Stimulated activated CD8-positive, alpha-beta memory T cell treated with anti-CD3 and anti-CD28 coated beads, Interleukin-15, amount 100 ng/mL, for 4 hours (primary cell): ENCODE measurements around the gene LYL1.

Experiments
- DNase-seq, 2 donors: peaks; one replicate each; pipeline ENCODE4 v3.0.0-alpha.2; 2020; ENCODE audit warnings: low read depth in 2 of 2

LYL1 gene

DNA sequence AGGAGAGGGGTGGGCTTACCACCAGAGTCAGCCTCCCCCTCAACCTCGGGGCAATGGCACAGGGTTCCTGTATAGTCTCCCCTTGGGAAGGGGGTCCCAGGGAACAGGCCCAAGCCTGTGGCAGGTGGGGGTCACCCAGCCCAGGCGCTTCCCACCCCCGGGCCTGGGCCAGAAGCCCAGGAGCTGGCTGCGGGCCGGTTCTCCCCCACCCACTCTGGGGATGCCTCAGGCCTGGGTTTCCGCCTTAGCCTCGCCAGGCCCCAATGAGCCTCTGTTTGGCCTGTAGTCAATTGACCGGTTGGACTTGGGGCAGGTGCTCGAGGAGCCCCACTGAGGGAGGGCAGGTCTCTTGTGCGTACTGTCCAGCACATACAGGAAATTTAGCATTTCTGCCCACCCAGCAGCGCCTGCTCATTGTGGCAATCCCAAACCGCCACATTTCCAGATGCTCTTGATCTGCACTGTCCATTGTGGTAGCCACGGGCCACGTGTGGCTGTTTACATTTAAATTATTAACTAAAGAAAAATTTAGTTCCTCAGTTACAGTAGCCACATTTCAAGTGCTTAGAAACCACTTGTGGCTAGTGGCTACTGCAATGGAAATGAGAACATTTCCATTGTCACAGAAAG is 9.9 kb downstream of the LYL1 start:
- DNase-seq, result no peak

DNA sequence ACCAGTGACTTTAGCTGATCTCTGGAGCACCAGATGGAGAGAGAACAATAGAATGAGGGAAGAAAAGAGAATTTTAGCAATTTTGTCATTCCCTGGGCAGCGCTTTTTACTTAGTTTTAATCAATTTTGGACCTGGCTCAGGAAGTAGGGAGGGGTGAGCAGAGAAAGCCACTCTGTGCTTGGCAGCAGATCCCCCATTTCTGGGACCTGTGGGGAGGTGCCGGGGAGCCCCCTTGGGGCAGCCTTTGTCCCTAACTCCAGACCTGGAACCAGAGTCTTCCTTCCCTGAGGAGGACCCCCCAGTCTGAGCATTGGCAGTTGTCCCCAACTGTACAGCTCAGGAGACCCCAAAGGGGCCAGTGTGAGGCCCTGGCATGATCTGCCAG is 10.5 kb downstream of the LYL1 start:
- DNase-seq, result no peak

DNA sequence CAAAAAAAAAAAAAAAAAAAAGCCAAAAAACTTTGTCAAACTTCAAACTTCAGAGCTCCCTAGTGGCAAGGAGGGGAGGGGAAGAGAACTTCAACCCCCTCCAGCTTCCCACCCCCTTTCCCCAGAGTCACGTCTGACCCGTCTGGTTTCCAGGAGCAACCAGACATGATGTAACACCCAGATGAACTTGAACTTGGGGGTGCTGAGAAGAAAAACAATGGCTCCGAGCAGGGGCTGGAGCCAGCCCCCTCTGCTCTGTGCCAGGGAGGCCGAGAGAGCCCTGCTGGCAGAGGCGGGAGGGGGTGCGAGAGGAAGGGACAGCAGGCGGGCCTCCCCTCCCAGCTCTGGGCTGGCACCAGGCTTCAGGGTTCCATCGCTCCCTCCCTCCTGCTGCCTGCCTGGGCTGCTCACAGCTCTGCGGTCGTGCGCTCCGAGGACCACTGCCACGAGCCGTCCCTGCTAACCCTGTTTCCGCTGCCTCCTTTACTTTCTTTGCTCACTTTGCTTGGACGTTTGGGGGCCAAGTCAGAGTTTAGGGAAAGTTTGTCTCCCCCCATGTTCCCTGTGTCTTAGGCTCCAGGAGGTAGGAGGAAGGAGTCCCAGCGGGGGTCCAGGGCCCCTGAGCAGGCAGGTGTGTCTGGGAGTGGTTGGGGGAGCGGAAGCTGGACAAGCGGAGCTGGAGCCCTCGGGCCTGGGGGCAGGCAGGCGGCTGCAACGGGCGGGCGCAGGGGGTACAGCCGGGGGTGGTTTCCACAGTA is 11.1 kb downstream of the LYL1 start:
- no peak for DNase-seq

DNA sequence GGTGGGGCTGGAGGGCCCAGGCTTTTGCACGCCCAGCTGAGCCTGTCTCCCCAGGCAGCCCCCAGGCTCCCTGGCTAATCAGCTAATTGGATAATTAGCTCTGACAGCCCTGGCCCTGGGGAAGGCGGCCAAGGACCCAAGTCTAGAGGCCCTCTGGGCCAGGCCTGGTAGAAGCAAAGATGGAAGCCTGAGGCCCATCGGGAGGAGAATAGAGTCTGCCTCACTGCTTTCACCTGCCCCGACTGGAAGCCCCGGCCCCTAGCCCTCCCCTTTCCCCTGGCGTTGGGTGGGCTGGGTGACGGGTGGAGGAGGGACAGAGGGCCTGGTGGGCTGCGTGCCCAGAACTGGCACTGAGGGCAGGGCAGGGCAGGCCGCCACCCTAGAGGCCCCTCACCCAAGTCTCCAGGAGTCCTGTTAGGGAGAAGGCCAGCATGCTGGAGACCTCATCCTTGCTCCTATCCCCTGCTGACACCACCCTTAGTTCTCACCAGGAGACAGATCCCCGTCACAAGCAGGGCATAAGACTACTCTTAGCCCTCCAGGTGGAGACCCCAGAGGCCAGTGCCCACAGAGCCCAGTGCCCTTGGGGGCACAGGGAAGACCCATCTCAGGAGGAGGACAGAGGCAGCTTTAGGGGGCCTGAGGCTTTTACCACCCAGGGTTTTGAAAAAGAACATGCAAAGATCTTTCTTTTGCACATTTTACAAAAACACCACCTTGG is 12.0 kb downstream of the LYL1 start:
- no peak for DNase-seq

DNA sequence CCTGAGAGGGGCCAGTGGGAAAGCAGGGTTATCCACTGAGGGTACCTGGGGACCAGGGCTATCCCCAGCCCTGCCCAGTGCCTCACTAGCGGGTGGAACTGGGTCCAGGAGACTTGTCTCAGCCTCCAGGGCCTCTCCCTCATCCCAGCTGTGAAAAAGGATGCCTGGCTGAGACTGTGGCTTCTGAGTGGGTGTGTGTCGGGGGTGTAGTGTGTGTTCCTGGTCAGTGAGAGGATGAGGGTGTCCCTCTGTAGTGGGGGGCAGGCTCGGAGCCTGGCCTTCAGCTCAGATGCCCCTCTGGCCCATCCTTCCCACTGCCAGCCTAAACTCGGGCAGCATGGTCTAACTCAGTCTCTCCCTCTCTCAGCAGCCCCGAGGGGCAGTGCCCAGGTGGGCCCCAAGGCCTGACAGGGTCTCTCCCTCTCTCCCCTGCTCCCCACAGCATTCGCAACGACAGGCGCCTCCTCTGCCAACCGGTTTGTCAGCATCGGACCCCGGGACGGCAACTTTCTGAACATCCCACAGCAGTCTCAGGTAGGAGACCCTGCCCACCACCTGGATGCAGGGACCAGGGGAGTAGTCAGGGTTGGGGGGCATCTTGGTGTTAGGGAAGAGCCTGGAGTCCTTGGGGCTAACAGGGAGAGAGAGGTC is 12.7 kb downstream of the LYL1 start:
- no peak for DNase-seq

DNA sequence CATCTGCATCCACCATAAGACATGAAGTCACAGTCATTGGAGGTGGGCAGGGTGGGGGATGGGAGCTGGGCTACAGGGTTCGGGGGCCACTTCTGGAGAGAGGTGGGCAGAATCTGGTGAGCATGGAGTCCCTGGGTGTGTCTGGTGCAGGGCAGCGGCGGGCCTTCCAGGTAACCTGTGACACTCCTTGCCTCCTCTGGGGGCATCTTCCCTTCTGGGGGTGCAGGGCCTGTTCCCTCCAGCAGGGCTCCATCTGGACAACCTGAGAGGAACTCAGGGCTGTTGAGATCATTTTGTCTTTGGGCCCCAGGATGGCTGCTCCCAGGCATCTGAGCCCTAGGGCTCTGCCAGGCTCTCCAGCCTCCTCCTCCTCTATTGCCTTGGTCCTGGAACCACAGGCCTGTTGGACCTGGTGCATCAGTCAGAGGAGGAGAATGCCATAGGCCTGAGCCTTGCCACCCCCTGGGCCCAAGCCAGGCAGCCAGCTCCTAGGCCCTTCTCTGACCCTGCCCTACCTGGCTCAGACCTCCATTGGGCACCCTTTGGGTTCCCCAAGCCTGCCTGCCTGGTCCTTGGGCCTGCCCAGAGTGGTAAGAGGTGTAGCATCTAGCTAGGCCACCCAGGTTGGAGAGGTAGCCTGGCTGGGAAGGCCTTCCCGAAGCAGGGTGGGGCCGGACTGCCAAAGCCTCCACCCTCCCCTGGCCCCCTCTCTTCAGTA is 13.4 kb downstream of the LYL1 start:
- DNase-seq, result no peak

DNA sequence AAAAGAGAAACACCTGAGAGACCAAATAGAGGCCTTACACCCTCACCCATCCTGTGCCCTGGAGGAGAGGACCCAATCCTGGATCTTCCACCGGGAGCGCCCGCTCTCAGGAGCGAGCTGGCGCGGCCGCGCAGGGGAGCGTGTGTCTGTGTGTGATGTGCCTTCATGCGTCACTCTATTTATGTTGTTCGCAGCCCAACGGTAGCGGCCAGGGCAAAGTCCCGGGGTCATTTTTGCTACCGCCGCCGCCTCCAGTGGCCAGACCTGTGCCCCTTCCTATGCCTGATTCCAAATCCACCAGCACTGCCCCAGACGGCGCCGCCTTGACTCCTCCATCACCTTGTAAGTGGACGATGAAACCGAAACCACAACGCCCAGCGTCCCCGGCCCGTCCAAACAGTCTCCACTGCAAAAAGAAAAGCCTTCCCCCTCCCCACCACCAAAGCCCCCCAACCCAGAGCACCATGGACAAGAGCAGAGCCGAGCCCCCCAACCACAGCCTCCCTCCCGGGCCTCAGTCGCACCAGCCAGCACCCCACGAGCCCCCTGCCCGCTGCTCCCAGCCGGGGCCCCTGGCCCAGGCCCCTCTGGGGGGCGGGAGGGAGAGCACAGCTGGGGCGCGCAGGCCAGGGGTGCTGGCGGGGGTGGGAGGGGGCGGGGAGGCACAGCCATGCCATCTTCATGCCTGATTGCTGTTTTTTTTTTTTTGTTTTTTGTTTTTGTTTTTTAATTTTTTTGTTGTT is 14.7 kb downstream of the LYL1 start:
- DNase-seq, result no peak

DNA sequence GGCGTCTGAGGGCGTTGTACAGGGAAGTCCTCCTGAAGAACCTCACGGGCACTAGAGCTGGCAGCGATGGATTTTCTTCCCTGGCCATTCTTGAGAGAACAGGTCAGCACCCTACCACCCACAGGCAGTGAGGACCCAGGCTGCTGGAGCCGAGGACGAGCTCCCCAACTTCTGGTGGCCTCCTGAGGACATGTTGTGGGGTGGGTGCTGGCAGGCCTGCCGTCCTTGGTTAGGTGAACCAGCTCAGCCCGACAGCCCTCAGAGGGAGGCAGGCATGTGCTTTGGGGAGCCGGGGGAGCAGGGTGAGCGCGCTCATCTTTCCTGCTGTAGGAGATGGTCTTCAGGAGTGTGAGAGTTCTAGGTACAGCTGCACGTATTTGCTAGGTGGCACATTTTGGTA is 15.4 kb downstream of the LYL1 start:
- DNase-seq, result no peak

DNA sequence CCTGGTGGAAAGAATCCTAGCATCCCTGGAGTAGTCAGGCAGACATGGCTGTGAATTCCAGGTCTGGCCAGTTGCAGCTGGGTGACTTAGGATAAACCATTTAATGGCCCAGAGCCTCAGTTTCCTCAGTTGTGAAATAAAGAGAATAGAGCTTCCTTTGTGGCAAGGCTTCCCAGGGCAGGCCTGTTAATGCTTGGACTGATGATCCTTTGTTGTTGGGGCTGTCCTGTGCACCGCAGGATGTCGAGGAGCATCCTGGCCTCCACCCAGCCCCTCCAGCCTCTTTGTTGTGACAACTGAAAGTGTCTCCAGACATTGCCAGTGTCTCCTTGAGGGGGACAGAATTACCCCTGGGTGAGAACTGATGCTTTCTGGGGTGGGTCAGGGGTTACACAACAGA is 16.3 kb downstream of the LYL1 start:
- no peak for DNase-seq

DNA sequence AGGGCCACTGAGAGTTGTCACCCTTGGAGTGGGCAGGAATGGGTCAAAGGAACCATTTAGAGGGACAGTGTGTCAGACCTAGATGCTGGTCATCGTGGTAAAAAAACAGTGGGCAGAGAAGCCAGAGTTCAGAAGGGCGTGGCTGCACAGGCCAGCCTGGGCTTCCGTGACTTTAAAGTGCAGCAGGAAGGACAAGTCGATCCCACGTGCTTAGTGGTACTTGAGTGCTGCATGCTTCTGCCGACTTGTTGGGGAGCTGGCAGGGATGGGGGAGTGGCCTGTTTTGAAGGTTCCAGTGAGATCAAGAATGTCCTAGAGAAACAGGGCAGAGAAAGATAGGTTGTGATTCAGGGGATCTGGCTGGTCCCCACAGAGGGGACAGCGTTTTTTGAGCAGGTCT is 17.0 kb downstream of the LYL1 start:
- DNase-seq, result no peak

DNA sequence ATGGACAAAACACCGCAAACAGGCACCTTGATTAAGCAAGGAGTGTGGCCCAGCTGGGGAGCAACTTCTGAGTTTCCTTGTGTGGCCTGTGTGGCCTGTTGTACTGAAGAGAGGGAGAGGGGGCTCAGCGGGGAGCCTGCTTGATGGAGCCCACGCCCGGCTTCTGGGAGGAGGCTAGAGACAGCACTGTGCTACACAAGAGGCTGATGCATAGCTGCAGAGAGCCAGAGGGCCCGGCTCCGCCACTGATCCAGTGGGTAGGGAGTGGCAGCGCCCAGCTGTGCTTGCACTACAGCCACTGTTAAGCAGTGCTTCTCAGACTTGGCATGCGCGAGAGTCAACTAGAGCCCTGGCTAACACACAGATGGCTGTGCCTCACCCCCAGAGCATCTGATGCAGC is 19.0 kb downstream of the LYL1 start:
- no peak for DNase-seq

DNA sequence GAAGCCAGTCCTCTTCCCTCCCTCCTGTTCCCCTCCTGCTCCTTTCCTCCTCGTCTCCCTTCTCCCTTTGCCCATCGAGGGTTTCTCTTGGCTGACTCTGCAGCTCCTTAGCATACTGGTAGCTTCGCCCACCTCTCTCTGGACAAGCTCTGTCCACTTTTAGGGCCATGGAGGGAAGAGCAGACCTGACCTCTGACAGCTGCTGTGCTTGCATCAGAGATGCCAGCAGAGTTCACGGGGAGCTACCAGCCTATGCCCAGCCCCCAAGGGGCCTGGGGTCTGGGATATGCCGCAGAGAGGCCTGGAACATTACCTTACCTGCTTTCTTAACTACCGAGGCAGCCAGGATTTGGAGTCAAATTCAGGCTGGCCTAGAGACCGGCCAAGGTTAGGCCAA is 19.7 kb downstream of the LYL1 start:
- no peak for DNase-seq

DNA sequence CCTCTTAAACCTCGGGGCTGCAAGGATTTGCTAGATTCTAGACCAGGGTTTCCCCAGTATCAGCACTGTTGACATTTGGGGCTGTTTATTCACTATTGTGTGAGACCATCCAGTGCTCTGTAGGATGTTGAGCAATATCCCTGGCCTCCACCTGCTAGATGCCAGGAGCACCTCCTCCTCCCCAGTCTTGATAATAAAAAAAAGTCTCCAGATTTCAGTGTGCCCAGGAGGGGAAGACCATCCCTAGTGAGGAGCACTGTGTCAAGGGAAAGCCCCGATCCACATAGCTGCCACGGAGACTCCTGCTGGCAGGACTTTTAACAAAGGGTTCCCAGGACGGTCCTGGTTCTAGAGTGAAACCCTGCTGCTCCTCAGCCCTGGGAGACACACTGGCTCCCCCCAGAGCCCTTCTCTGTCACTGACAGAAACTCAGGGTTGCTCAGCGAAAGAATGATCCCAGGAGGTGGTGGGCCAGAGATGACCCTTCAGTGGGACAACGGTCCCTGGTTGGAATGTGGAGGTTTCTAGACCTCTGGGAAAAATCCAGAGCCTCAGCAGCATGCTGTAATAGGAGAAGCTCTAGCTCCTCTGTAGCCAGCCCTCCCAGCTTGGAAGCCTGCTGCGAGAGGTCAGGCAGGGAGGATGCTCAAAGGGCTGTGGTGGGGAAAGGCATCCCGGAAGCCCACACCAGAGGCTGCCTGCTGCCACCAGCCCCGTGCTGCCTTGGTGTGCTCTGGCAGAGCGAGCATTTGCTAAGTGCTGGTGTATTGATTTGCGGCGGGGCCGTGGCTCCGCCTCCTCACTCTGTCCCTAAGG is 20.3 kb downstream of the LYL1 start:
- no peak for DNase-seq

DNA sequence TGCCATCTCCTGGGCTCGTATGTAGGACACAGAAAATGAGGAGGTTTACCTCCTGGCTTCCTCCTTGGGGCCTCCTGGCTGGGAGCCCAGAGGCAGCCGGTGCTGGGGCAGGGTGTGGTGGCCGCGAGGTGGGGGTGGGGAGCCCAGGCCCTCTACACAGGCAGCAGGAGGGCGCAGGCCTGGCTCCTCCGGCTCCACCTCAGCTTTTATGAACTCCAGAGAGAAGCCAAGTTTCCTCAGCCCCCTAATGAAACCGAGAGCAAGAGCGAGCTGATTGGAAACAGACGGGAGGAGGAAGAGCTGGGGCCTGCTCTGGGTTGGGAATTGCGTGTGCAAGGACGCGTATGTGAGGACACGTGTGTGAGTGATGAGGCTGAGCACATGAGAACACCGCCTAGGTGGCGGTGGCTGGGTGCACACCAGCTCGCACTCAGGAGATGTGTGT is 23.1 kb downstream of the LYL1 start:
- DNase-seq, result no peak

DNA sequence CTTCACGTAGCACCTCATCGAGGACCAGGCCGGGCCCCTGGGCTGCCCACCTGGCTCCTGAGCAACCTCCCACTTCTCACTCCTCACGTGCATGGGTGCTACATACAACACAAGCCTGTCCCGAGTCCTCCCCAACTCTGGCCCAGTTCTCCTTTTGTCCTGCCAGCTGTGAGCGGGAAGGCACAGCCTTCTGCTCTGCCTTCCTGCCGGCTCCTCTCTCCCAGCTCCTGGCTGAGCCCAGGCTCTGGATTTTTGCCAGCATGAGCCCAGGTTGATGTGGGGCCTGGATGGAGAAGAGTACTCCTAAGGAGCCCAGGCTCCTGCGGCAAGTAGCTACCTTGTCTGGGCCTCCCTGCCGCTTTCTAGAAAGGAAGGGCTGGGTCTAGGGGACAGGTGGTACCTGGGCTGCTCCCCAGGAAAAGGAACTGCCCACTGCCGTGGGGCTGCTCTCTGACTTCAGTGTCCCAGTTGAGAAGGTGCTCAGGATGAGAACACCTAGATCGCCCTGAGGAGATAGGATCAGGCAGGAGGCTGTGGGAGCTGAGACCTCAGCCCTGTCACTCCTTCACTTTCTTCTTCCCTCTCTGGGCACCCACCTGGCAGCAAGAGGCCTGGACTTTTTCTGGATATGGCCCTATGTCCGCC is 23.6 kb downstream of the LYL1 start:
- DNase-seq, result no peak

DNA sequence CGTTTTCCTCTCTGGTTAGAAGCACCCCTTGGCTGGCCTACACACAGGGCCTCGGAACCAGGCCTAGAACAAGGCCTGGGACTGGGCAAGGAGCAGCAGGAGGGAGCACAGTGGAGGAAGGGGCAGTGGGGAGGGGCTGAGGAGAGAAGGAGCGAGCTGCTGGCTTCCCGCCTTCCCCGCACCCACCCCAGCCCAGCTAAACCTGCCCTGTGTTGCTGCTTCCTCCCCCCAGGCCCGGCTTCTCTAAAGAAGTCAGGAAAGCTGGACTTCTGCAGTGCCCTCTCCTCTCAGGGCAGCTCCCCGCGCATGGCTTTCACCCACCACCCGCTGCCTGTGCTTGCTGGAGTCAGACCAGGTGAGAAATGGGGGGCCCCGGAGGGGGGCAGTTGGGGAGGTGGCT is 24.3 kb downstream of the LYL1 start:
- DNase-seq, result no peak

DNA sequence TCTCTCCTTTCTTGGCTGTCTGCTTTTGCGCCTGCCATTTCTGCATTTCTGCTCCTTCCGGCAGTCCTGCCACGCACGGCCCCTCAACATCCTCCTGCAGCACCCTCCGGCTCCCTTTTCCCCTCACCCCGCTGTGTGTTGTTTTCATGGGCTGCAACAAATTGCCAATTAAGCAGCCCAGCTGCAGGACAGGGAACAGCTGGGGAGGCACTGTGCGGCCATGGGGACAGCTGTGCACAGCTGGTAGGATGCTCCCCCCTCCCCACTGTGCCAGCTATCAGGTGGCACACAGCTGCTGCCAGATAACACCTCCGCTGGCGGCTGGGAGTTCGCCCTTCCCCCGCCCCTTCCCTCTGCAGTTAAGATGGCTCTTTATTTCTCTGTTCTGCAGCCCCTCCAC is 25.4 kb downstream of the LYL1 start:
- no peak for DNase-seq

DNA sequence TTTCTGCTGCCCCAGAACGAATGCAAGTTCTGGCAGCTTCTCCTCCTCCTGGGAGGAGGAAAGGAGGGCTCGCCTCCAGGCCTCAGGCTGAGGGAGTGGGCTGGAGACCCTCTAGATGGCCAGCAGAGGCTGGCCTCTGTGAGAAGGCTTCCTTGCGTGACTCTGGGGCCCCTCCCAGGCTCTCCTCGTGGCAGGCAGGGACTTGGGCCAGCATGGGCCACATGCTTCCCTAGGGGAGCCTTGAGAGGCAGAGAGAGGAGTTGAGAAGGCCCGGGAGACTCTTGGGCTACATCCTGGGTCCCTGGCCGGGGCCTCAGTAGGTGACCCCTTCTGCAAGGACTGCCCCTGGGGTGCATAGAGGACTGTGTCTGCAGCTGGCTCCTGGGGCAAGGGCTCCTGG is 25.9 kb downstream of the LYL1 start:
- DNase-seq, result no peak

DNA sequence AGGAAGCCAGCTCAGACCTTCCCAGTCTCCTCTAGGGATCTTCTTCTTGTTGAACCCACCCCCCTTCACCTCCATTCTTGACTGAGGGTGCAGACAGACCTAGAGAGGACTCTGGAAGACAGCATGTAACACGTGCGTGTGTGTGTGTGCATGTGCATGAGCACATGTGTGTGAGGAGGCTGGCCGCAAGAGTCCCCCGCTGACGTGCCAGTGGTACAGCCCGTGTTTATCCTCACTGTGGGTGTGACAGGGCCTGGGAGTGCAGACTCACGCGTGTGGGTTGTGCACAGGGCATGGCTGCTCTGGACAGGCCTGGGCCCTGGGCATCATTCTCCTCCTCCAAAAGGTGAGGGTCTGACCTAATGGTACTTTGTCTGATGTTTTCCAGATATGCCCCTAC is 26.3 kb downstream of the LYL1 start:
- no peak for DNase-seq

DNA sequence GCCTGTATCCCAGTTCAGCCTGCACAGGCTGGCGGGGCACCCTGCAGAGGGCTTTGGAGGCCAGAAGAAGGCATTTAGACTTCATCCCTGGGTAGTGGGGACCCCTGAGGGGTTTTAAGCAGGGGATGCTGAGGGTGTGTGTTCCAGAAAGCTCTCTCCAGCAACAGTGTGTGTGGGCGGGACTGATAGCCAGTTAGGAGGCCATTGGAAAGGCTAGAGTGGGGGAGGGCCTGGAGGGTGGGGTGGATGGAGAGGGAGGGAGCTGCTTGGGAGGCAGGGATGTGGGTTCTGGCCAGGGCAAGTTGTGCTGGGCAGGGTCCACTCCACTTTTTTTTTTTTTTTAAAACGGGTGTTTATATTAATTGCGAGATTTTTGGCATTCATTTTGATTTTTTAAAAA is 28.3 kb downstream of the LYL1 start:
- no peak for DNase-seq
